SK-MEL-5 (cell line): ENCODE data around the gene P3H2. TPM values are rescaled to one million over a fixed set of nuclear protein-coding genes. Genes with fewer than 3 reads are reported as not detected.
"Not testable (repeated sequence)": the region's sequence is repeated elsewhere in the genome, so short reads cannot be mapped to it uniquely, and the experiment has no call there.

Experiments used
- DNase-seq: peaks from one replicate; pipeline ENCODE4 v3.0.0-alpha.2; 2016; ENCODE audit warnings: low read depth, low spot score
- in situ Hi-C: cut with HindIII; loops from 2 replicates; pipeline ENCODE4 v1.10.0; 2016; ENCODE audit warnings: low sequenced_read_pairs, high pct_unique_total_duplicates, low pct_unique_long_range_greater_than_20kb
- total RNA-seq: library from RNA; depleted of rRNA; stranded (reverse); fragments of >200 nt; shearing (Covaris generic); gene quantifications from 2 replicates; pipeline ENCODE4 v1.2.3, GENCODE V29; 2014

P3H2 gene
- total RNA-seq, 1 experiment from 2014 or later: 17.5 TPM

- no peak for DNase-seq
- in situ Hi-C loops: no loop called here
These were observed 134.7 kb downstream of the P3H2 start for GRCh38 chr3:189985948-189986347.

- in situ Hi-C loops: no loop called here
- no peak for DNase-seq
These were observed 137.1 kb downstream of the P3H2 start for GRCh38 chr3:189983612-189984011.

GRCh38 chr3:189982321-189982945 lies 138.3 kb downstream of the P3H2 start:
- no peak for DNase-seq
- in situ Hi-C loops: no loop called here

- DNase-seq: no peak
- in situ Hi-C loops: no loop called here
These were observed 139.0 kb downstream of the P3H2 start for GRCh38 chr3:189981668-189982067.

GRCh38 chr3:189978753-189979152 lies 141.9 kb downstream of the P3H2 start:
- in situ Hi-C loops: no loop called here
- no peak for DNase-seq

GRCh38 chr3:189977174-189977573 lies 143.5 kb downstream of the P3H2 start:
- in situ Hi-C loops: no loop called here
- DNase-seq: no peak

GRCh38 chr3:189975391-189975990 lies 145.2 kb downstream of the P3H2 start:
- DNase-seq: no peak
- in situ Hi-C loops: no loop called here

GRCh38 chr3:189974359-189974758 lies 146.3 kb downstream of the P3H2 start:
- in situ Hi-C loops: loop anchor here (25.0 kb wide), 2 partner anchors 213 to 388 kb away; no protein-coding TSS in a partner anchor
- DNase-seq: no peak

GRCh38 chr3:189967254-189967865 lies 153.3 kb downstream of the P3H2 start:
- in situ Hi-C loops: loop anchor here (25.0 kb wide), 2 partner anchors 220 to 395 kb away; no protein-coding TSS in a partner anchor
- peak; percentile 79 for DNase-seq

GRCh38 chr3:189966843-189967242 lies 153.9 kb downstream of the P3H2 start:
- DNase-seq: no peak
- in situ Hi-C loops: loop anchor here (25.0 kb wide), 2 partner anchors 220 to 395 kb away; no protein-coding TSS in a partner anchor

- in situ Hi-C loops: loop anchor here (25.0 kb wide), 2 partner anchors 223 to 398 kb away; no protein-coding TSS in a partner anchor
- DNase-seq: no peak
These were observed 155.9 kb downstream of the P3H2 start for GRCh38 chr3:189964623-189965332.

GRCh38 chr3:189962466-189962865 lies 158.2 kb downstream of the P3H2 start:
- in situ Hi-C loops: loop anchor here (25.0 kb wide), 2 partner anchors 225 to 400 kb away; no protein-coding TSS in a partner anchor
- peak; percentile 97 for DNase-seq

- DNase-seq: peak; percentile 91
- in situ Hi-C loops: loop anchor here (25.0 kb wide), 2 partner anchors 226 to 401 kb away; no protein-coding TSS in a partner anchor
These were observed 159.1 kb downstream of the P3H2 start for GRCh38 chr3:189961522-189962161.

GRCh38 chr3:189961086-189961485 lies 159.6 kb downstream of the P3H2 start:
- in situ Hi-C loops: loop anchor here (25.0 kb wide), 2 partner anchors 226 to 401 kb away; no protein-coding TSS in a partner anchor
- not testable (repeated sequence) for DNase-seq

- in situ Hi-C loops: loop anchor here (25.0 kb wide), 2 partner anchors 232 to 407 kb away; no protein-coding TSS in a partner anchor
- DNase-seq: peak; percentile 17
These were observed 165.7 kb downstream of the P3H2 start for GRCh38 chr3:189954733-189955665.

GRCh38 chr3:189953551-189953950 lies 167.1 kb downstream of the P3H2 start:
- in situ Hi-C loops: loop anchor here (25.0 kb wide), 2 partner anchors 234 to 409 kb away; no protein-coding TSS in a partner anchor

More at GRCh38 chr3:189953551-189953950, 167.1 kb downstream of the P3H2 start:
- no peak for DNase-seq
